Measurements from ENCODE around the gene LBHD2. TPM values are rescaled to one million over a fixed set of nuclear protein-coding genes. Genes with fewer than 3 reads are reported as not detected.

Gene LBHD2
- total and polyA plus RNA-seq, 2 donors: not detected

- H3K27ac ChIP-seq (ENCODE audit: low read depth): no peak overlapping the region
- H3K4me1 ChIP-seq (ENCODE audit: insufficient read depth): no peaks in the 10 kb centered on the region
- DNase-seq (ENCODE audit: extremely low spot score): no peak
- H3K4me3 ChIP-seq (ENCODE audit: low read depth, low read length): no peak overlapping the region
- H3K36me3 ChIP-seq (ENCODE audit: insufficient read depth): peaks cover 5% of the 10 kb centered on the region
- 58% methylated on average over 20 of the region's 20 CpGs for WGBS
Measured at GRCh38 chr14:103136388-103137271, 52.6 kb downstream of the LBHD2 start.

DNA sequence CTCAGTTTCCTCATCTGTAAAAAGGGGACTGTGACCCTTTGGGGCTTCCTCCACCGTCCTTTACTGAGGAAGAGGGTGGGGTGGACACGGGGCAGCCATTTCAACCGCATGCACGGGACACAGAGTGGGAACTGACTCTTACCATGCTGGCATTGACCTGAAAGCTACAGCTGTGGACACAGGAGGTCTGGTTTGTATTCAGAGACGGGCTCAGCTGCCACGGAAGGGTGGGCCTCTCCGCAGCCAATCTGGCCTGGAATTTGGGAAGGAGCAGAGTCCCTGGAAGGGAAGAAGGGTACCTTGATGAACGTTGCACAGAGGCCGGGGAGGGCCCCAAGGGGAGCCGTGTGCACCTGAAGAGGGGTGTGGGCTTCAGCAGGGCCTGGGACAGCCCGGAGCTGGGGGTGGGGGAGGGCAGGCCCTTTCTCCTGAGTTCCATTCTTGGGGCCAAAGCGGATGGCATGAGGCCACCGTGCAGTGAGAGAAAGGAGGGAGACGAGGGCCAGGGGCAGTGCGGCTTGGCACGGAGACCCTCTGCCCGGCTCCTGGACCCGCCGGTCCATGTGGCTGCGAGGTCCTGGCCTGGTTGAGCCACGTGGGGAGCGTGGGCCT, 53.8 kb downstream of the LBHD2 start:
- Histone ChIP-seq H3K36me3 (ENCODE audit: insufficient read depth) (peaks cover 5% of the 10 kb centered on the region), H3K4me1 (ENCODE audit: insufficient read depth) (no peaks in the 10 kb centered on the region), H3K4me3 (ENCODE audit: low read depth, low read length) (no peak overlapping the region), H3K27ac (ENCODE audit: low read depth) (no peak overlapping the region)
- DNase-seq (ENCODE audit: extremely low spot score): no peak
- WGBS: 74% methylated on average over 22 of the region's 22 CpGs

- Histone ChIP-seq H3K36me3 (ENCODE audit: insufficient read depth) (peaks cover 5% of the 10 kb centered on the region), H3K4me3 (ENCODE audit: low read depth, low read length) (no peak overlapping the region), H3K27ac (ENCODE audit: low read depth) (peak overlapping the region; percentile 38), H3K4me1 (ENCODE audit: insufficient read depth) (no peaks in the 10 kb centered on the region)
- no peak for DNase-seq (ENCODE audit: extremely low spot score)
- WGBS: 44% methylated on average over 66 of the region's 66 CpGs
Measured at GRCh38 chr14:103138301-103139131, 54.5 kb downstream of the LBHD2 start.

DNA sequence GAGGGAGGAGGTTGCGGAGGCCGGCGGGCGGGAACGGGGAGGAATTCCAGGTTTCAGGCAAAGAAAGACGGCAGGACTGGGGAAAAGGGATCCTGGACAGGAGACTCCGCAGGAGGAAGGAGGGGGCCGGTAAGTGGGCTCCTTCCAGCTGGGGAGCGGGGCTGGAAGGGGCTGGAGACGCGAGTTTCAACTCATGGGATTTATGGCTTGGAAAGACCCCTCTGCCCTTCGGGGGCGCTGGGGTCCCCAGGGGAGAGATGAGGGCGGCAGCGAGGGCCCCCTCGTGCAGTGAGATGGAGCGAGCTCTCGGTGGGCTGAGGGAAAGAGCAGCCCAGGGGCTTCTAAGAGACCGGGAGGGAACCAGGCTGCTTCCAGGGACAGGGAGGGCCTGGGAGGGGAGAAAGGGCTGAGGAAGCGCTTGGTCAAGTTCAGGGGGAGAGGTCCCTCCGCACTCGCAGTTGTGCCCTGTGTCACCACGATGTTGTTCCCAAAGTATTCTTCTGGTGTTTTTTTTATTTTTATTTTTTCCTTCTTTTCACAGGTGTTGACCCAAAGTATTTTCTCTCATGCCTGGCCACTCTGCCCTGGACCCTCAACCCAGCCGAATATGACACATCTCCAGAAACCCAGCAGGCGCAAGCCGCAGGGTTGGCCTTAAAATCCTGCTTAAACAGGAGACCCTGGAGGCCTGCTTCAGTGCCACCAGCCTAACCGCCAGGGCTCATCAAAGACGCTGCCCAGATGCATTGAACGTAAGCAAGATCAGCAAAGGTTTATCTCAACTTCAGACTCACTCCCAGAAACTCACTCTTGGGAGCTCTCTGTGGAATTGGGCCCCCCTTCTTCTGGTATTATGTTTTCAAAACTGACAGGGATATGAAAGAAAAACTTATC, 55.4 kb downstream of the LBHD2 start:
- Histone ChIP-seq H3K36me3 (ENCODE audit: insufficient read depth) (peaks cover 2% of the 10 kb centered on the region), H3K27ac (ENCODE audit: low read depth) (no peak overlapping the region), H3K4me1 (ENCODE audit: insufficient read depth) (no peaks in the 10 kb centered on the region), H3K4me3 (ENCODE audit: low read depth, low read length) (no peak overlapping the region)
- WGBS: 65% methylated on average over 29 of the region's 29 CpGs
- no peak for DNase-seq (ENCODE audit: extremely low spot score)

Other genes starting within 250 kb of the LBHD2 start
- 0.21 TPM for gene AMN, start 161.5 kb upstream of the LBHD2 start, total RNA-seq
- gene AMN, start 161.5 kb upstream of the LBHD2 start, polyA plus RNA-seq: 1.0 TPM
- 74.4 TPM for gene CDC42BPB, start 26.7 kb upstream of the LBHD2 start, total RNA-seq
- gene CDC42BPB, start 26.7 kb upstream of the LBHD2 start, polyA plus RNA-seq: 68.9 TPM
- 0.79 TPM for gene EXOC3L4, start 10.5 kb downstream of the LBHD2 start, total RNA-seq
- 3.2 TPM for gene EXOC3L4, start 10.5 kb downstream of the LBHD2 start, polyA plus RNA-seq
- 45.7 TPM for gene TNFAIP2, start 39.3 kb downstream of the LBHD2 start, total RNA-seq
- gene TNFAIP2, start 39.3 kb downstream of the LBHD2 start, polyA plus RNA-seq: 169 TPM